ENCODE data around the gene MINDY4.

Gene MINDY4

DNA sequence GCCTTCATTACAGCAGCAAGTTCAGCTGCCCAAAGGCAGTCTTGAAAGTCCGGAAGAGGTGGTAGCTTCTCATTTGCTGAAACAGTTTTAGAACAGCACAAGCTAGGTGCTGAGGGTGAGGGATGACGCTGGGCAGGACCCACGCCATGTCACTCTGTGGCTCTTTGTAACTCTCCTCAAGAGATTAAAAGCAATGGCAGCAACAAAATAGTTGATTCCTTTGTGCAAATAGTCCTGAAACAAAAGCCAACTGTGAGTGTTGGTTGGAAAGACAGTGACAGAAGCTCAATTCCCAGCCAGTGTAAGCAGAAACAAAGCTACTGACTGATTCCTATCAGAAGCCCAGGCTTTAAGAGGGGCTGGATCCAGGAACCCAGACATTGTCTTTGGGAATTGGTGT lies 92.9 kb downstream of the MINDY4 start:
- Histone ChIP-seq H3K36me3 (ENCODE audit: control insufficient read depth in 1 of 2, insufficient read depth in 2 of 2, low read length in 2 of 2) (peaks cover 0 to 3% of the 10 kb centered on the region in 2 donors), H3K4me3 (ENCODE audit: low read depth in 1 of 2, low read length in 2 of 2) (no peak overlapping the region), H3K9me3 (ENCODE audit: control insufficient read depth in 1 of 2, low read length in 2 of 2) (no peaks in the 10 kb centered on the region), H3K4me1 (ENCODE audit: control insufficient read depth in 1 of 2, insufficient read depth in 2 of 2, low read length in 2 of 2) (peaks cover 4 to 12% of the 10 kb centered on the region in 2 donors), H3K27me3 (ENCODE audit: low read depth, low read length) (no peaks in the 10 kb centered on the region), H3K27ac (ENCODE audit: low read length) (no peak overlapping the region)

DNA sequence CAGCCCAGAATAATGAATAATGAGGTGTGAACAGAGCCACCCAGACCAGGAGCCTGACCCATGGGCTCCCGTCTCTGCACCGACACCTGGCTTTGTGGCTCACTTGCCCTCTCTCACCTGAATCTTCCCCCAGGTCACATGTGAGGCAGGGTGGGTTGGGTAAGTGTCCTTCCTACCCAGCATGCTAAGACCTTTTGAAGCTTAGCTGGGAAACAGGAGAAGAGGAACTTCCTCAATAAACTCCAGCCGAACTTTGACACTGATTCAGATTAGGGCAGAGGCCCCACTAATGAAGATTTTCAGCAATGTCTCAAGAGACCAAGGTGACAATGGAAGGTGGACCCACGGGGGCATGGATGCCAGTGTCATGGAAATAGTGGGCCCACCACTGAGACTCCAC lies 93.9 kb downstream of the MINDY4 start:
- no peak overlapping the region for H3K4me3 ChIP-seq (ENCODE audit: low read depth in 1 of 2, low read length in 2 of 2)
- H3K27ac ChIP-seq (ENCODE audit: low read length) = no peak overlapping the region
- H3K36me3 ChIP-seq (ENCODE audit: control insufficient read depth in 1 of 2, insufficient read depth in 2 of 2, low read length in 2 of 2) = peaks cover 0 to 3% of the 10 kb centered on the region in 2 donors
- no peaks in the 10 kb centered on the region for H3K9me3 ChIP-seq (ENCODE audit: control insufficient read depth in 1 of 2, low read length in 2 of 2)
- H3K4me1 ChIP-seq (ENCODE audit: control insufficient read depth in 1 of 2, insufficient read depth in 2 of 2, low read length in 2 of 2) = peaks cover 4 to 22% of the 10 kb centered on the region in 2 donors
- no peaks in the 10 kb centered on the region for H3K27me3 ChIP-seq (ENCODE audit: low read depth, low read length)

DNA sequence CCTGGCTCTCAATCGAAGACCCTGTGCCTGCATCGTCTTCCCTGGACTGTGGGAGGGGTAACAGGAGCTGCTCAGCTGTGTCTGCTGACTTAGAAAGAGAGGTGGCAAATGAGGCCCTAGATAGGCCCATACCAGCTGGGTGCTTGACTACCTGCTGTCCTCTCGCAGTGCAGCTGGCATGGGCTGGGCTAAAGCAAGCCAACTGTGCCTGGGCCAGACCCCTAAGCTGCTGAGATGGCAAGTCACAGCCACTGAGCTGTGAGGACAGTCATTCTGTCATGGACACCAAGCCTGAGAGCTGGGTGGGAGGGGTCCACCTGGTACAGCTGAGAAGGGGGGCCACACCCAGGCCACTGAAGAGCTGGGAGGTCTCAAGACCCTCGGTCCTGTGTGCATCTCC lies 94.6 kb downstream of the MINDY4 start:
- Histone ChIP-seq H3K27ac (ENCODE audit: low read length) (no peak overlapping the region), H3K36me3 (ENCODE audit: control insufficient read depth in 1 of 2, insufficient read depth in 2 of 2, low read length in 2 of 2) (no peaks in the 10 kb centered on the region), H3K9me3 (ENCODE audit: control insufficient read depth in 1 of 2, low read length in 2 of 2) (no peaks in the 10 kb centered on the region), H3K4me1 (ENCODE audit: control insufficient read depth in 1 of 2, insufficient read depth in 2 of 2, low read length in 2 of 2) (peaks cover 4 to 25% of the 10 kb centered on the region in 2 donors), H3K4me3 (ENCODE audit: low read depth in 1 of 2, low read length in 2 of 2) (no peak overlapping the region), H3K27me3 (ENCODE audit: low read depth, low read length) (no peaks in the 10 kb centered on the region)

DNA sequence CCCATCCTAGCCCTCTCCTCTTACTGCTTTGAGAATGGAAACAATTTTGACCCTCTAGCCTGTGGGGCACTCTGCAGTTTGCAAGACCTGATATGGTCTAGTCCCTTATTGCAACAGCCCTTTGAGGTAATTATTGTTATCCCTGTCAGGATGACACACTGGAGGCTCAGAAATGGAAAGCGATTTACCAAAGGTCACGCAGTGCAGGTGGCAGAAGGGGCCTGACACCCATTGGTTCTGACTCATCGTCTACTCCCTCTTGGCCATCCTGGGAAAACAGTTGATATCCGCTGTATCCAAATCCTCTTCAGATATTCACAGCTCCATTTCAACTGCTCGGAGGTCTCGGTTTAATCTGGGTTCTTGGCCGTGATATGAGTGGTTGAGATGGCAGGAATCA lies 95.7 kb downstream of the MINDY4 start:
- no peak overlapping the region for H3K4me3 ChIP-seq (ENCODE audit: low read depth in 1 of 2, low read length in 2 of 2)
- no peaks in the 10 kb centered on the region for H3K9me3 ChIP-seq (ENCODE audit: control insufficient read depth in 1 of 2, low read length in 2 of 2)
- no peaks in the 10 kb centered on the region for H3K36me3 ChIP-seq (ENCODE audit: control insufficient read depth in 1 of 2, insufficient read depth in 2 of 2, low read length in 2 of 2)
- peaks cover 4 to 25% of the 10 kb centered on the region in 2 donors for H3K4me1 ChIP-seq (ENCODE audit: control insufficient read depth in 1 of 2, insufficient read depth in 2 of 2, low read length in 2 of 2)
- no peaks in the 10 kb centered on the region for H3K27me3 ChIP-seq (ENCODE audit: low read depth, low read length)
- no peak overlapping the region for H3K27ac ChIP-seq (ENCODE audit: low read length)

DNA sequence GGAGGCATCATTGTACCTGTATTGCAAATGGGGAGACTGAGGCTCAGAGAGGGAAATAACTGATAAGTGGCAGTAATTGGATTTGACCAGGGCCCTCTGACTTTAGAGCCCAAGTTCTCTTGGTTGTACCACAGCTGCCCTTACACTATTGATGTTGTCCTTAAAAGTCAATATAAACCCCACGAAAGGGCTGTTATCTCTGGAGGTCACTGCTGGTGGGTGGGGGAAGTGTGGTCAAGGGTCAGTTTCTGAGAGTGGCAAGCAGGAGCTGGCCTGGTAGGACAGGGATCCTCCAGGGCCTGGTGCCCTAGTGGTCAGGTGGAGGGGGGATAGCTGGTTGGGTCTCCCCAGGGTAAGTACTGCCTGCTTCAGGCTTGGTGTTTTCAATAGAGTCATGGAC lies 96.3 kb downstream of the MINDY4 start:
- Histone ChIP-seq H3K36me3 (ENCODE audit: control insufficient read depth in 1 of 2, insufficient read depth in 2 of 2, low read length in 2 of 2) (peaks cover 2 to 4% of the 10 kb centered on the region in 2 donors), H3K27ac (ENCODE audit: low read length) (no peak overlapping the region), H3K27me3 (ENCODE audit: low read depth, low read length) (no peaks in the 10 kb centered on the region), H3K4me1 (ENCODE audit: control insufficient read depth in 1 of 2, insufficient read depth in 2 of 2, low read length in 2 of 2) (peaks cover 4 to 25% of the 10 kb centered on the region in 2 donors), H3K4me3 (ENCODE audit: low read depth in 1 of 2, low read length in 2 of 2) (no peak overlapping the region), H3K9me3 (ENCODE audit: control insufficient read depth in 1 of 2, low read length in 2 of 2) (no peaks in the 10 kb centered on the region)

DNA sequence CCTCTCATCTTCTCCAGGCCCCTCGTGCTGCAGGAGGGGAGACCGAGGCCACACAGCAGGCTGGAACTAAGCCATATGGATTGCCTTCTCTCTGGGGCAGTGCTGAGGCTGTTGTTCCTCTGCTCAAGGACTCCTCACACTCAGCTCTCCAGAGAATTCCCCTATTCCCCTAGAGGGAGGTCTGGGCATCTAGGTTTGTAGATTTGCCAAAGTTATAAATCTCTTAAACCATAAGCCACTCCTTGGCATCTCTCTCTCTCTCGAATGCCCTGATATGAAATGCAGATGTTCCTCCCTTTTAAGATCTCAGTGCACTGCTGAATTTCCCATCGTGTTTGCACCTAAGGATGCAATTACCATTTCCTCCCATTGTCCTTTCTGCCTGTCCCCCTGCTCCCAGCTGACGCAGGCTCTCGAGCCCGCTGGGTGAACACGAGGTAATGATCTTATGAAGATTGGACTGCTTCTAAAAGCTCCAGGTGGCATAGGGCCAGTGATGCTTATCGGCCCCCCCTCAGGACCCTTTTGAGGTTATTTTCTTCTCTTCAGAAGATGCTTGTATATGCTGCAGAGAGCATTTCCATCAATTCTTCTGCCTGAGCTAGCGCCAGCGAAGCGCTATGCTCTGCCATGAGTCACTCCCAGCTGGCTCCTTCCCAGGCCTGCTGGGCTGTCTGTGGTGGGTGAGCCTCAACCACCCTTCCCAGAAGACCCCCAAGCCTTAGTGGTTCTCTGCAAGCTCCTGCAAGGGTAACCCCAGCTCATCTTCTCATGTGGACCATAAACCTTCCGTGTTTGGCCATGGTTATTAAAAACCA lies 98.8 kb downstream of the MINDY4 start:
- Histone ChIP-seq H3K36me3 (ENCODE audit: control insufficient read depth in 1 of 2, insufficient read depth in 2 of 2, low read length in 2 of 2) (peaks cover 6 to 25% of the 10 kb centered on the region in 2 donors), H3K27me3 (ENCODE audit: low read depth, low read length) (no peaks in the 10 kb centered on the region), H3K4me3 (ENCODE audit: low read depth in 1 of 2, low read length in 2 of 2) (no peak overlapping the region), H3K27ac (ENCODE audit: low read length) (no peak overlapping the region), H3K4me1 (ENCODE audit: control insufficient read depth in 1 of 2, insufficient read depth in 2 of 2, low read length in 2 of 2) (peaks cover 4 to 16% of the 10 kb centered on the region in 2 donors), H3K9me3 (ENCODE audit: control insufficient read depth in 1 of 2, low read length in 2 of 2) (no peaks in the 10 kb centered on the region)

DNA sequence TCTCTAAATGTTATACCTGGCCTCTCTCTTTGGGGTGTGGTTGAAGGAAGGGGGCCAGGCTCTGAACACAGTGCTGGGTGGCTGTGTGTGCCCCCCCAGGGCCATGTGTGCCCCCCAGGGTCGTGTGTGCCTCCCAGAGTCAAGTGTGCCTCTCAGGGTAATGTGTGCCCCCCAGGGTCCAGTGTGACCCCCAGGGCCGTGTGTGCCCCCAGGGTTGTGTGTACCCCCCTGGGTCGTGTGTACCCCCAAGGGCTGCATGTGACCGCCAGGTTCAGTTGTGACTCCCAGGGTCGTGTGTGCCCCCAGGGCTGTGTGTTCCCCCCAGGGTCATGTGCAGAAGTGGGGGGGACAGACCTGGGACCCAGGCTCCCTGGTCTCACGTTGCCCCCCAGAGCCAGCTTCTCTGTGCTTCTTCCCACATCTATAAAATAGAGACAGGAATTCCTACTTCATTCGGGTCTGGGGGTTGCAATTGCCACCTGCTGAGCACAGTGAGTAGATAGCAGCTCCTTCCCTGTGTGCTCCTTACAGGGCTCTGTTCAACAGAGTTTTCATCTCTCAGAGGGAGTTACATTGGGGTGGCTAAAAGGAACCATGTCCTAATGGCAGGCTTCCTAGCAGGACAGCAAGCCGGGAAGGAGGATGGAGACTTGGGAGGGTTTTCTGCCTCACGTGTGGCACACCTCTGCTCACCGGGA lies 99.8 kb downstream of the MINDY4 start:
- H3K4me1 ChIP-seq (ENCODE audit: control insufficient read depth in 1 of 2, insufficient read depth in 2 of 2, low read length in 2 of 2) = peaks cover 4 to 16% of the 10 kb centered on the region in 2 donors
- no peaks in the 10 kb centered on the region for H3K27me3 ChIP-seq (ENCODE audit: low read depth, low read length)
- H3K4me3 ChIP-seq (ENCODE audit: low read depth in 1 of 2, low read length in 2 of 2) = no peak overlapping the region
- peaks cover 6 to 35% of the 10 kb centered on the region in 2 donors for H3K36me3 ChIP-seq (ENCODE audit: control insufficient read depth in 1 of 2, insufficient read depth in 2 of 2, low read length in 2 of 2)
- H3K27ac ChIP-seq (ENCODE audit: low read length) = no peak overlapping the region
- H3K9me3 ChIP-seq (ENCODE audit: control insufficient read depth in 1 of 2, low read length in 2 of 2) = no peaks in the 10 kb centered on the region

DNA sequence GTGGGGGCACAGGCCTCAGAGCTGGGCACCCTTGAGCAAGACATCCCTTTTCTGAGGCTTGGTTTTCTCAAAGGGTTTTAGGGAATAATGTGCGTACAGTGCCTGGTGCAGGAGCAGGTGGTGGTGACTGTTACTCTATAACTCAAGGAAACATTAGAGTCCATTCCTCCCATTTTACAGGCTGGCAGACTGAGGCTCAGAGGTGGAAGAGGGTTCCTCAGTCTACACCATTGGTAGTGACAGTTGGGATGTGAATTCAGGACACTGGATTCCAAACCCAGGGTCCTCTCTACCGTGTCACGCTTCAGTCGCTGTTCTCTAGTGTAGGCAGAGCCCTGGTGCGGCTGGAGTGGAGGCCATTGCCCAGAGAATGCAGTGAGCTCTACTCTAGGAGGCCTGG lies 100.4 kb downstream of the MINDY4 start:
- Histone ChIP-seq H3K27ac (ENCODE audit: low read length) (no peak overlapping the region), H3K4me1 (ENCODE audit: control insufficient read depth in 1 of 2, insufficient read depth in 2 of 2, low read length in 2 of 2) (peaks cover 4 to 18% of the 10 kb centered on the region in 2 donors), H3K4me3 (ENCODE audit: low read depth in 1 of 2, low read length in 2 of 2) (no peak overlapping the region), H3K27me3 (ENCODE audit: low read depth, low read length) (no peaks in the 10 kb centered on the region), H3K9me3 (ENCODE audit: control insufficient read depth in 1 of 2, low read length in 2 of 2) (no peaks in the 10 kb centered on the region), H3K36me3 (ENCODE audit: control insufficient read depth in 1 of 2, insufficient read depth in 2 of 2, low read length in 2 of 2) (peaks cover 6 to 36% of the 10 kb centered on the region in 2 donors)

DNA sequence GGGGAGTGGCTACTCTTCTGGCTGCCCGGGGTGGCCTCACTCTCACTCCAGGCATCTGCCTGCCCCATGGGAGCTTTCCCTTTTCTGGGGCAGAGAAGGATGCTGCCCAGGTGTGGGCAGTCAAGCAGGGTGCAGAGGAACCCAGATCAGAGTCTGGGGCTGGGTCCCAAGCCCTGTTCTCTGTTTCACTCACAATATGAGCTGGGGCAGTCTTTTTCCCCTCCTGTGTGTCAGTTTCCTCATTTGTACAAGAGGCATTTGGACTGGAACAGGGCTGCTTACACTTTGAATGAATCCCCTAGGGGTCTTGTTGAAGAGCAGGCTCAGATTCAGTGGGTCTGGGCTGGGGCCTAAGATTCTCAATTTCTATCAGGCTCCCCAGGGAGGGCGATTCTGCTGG lies 102.0 kb downstream of the MINDY4 start:
- Histone ChIP-seq H3K4me1 (ENCODE audit: control insufficient read depth in 1 of 2, insufficient read depth in 2 of 2, low read length in 2 of 2) (peaks cover 0 to 23% of the 10 kb centered on the region in 2 donors), H3K27me3 (ENCODE audit: low read depth, low read length) (no peaks in the 10 kb centered on the region), H3K36me3 (ENCODE audit: control insufficient read depth in 1 of 2, insufficient read depth in 2 of 2, low read length in 2 of 2) (peaks cover 6 to 36% of the 10 kb centered on the region in 2 donors), H3K27ac (ENCODE audit: low read length) (no peak overlapping the region), H3K9me3 (ENCODE audit: control insufficient read depth in 1 of 2, low read length in 2 of 2) (no peaks in the 10 kb centered on the region), H3K4me3 (ENCODE audit: low read depth in 1 of 2, low read length in 2 of 2) (no peak overlapping the region)

DNA sequence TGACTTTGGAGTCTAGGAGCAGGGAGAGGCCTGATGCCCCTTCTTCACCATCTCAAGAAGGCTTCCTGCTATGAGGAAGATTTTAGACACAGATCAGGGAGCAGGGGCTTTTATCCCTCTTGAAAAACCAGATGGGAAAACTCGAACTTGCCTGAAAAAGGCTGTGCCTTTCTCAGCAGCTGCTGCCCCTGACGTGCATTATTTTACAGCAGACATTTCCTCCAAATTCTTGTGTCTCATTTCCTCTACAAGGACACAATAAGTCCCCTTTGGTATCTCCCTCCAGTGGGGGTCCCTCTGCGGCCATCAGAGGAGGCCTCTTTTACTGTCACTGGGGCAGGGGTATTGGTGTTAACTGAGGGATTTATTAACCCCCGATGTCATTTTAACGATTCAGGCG lies 102.4 kb downstream of the MINDY4 start:
- no peaks in the 10 kb centered on the region for H3K9me3 ChIP-seq (ENCODE audit: control insufficient read depth in 1 of 2, low read length in 2 of 2)
- no peaks in the 10 kb centered on the region for H3K27me3 ChIP-seq (ENCODE audit: low read depth, low read length)
- H3K27ac ChIP-seq (ENCODE audit: low read length) = no peak overlapping the region
- peaks cover 6 to 36% of the 10 kb centered on the region in 2 donors for H3K36me3 ChIP-seq (ENCODE audit: control insufficient read depth in 1 of 2, insufficient read depth in 2 of 2, low read length in 2 of 2)
- no peak overlapping the region for H3K4me3 ChIP-seq (ENCODE audit: low read depth in 1 of 2, low read length in 2 of 2)
- peaks cover 0 to 23% of the 10 kb centered on the region in 2 donors for H3K4me1 ChIP-seq (ENCODE audit: control insufficient read depth in 1 of 2, insufficient read depth in 2 of 2, low read length in 2 of 2)

DNA sequence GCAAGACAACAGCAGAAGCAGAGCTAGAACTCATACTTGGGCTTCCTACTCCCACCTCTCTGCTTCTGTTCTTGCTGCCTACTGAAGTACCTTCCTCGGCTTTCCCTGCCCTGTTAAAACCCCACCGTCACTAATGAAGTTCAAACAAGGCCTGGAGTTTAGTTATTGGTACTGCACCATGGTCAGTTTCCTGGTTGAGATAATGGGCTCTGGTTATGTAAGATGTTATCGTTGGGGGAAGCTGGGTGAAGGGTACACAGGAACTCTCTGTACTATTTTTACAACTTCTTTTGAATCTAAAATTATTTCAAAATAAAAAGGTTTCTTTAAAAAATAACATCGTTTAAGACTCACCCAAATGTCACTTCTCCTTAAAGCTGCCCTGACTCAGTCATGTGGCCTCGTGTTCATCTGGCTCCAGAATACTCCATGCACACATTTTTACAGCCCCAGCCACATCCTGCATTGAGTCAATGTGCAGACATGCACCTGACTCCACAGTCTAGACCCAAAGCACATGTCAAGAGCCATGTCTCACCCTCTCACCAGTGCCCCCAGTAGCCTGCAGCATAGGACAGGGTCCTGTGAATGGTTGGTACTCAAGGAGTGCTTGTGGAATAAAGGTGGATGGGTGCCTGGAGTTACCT lies 103.6 kb downstream of the MINDY4 start:
- Histone ChIP-seq H3K27me3 (ENCODE audit: low read depth, low read length) (no peaks in the 10 kb centered on the region), H3K36me3 (ENCODE audit: control insufficient read depth in 1 of 2, insufficient read depth in 2 of 2, low read length in 2 of 2) (peaks cover 6 to 36% of the 10 kb centered on the region in 2 donors), H3K27ac (ENCODE audit: low read length) (no peak overlapping the region), H3K4me1 (ENCODE audit: control insufficient read depth in 1 of 2, insufficient read depth in 2 of 2, low read length in 2 of 2) (peaks cover 1 to 13% of the 10 kb centered on the region in 2 donors), H3K9me3 (ENCODE audit: control insufficient read depth in 1 of 2, low read length in 2 of 2) (no peaks in the 10 kb centered on the region), H3K4me3 (ENCODE audit: low read depth in 1 of 2, low read length in 2 of 2) (no peak overlapping the region)
